Transverse colon (tissue), 3 donors: ENCODE measurements around the gene EGFR.

Source experiments
- CTCF ChIP-seq, 5 experiments: fragments of 200-600 bp in 3 of 5; fragments of 450-650 bp in 2 of 5; sonication (generic) in 3 of 5; IDR thresholded peaks; 1 replicate in 2 of 5; 2 replicates in 3 of 5; pipeline ENCODE4 v1.5.1; 2016 to 2017; ENCODE audit warnings: antibody characterized with exemption in 5 of 5, inconsistent platforms in 3 of 5, mild to moderate bottlenecking in 2 of 5, moderate library complexity in 1 of 5
- EP300 ChIP-seq: sonication (generic); formaldehyde crosslinking; IDR thresholded peaks from one replicate; pipeline ENCODE4 v1.6.1; 2017; ENCODE audit warnings: antibody characterized with exemption, low read depth
- POLR2A ChIP-seq: fragments of 450-650 bp; IDR thresholded peaks from one replicate; pipeline ENCODE4 v1.6.1; 2016; ENCODE audit warnings: antibody characterized with exemption, mild to moderate bottlenecking, moderate library complexity

GRCh38 chr7:54988516-54988915 is 30.3 kb upstream of the EGFR start:
- TF ChIP-seq POLR2A (no peak), CTCF (IDR thresholded peaks at IDR 0.05) (no peak), EP300 (no peak)
